NT2/D1 (cell line): ENCODE measurements around the gene PAK5.

ENCODE experiments used
- DNase-seq: peaks from one replicate; pipeline ENCODE4 v3.0.0-alpha.2; 2011; ENCODE audit warnings: low read depth, low spot score
- H3K27me3 ChIP-seq: 2 replicates; pipeline ENCODE4 v1.6.0; 2011; ENCODE audit warnings: mild to moderate bottlenecking; ENCODE audit not compliant: insufficient read length, insufficient read depth
- H3K36me3 ChIP-seq: 2 replicates; pipeline ENCODE4 v1.6.1; 2011; ENCODE audit warnings: mild to moderate bottlenecking, low read length, mixed read lengths; ENCODE audit not compliant: insufficient read depth, insufficient read length
- H3K4me1 ChIP-seq: 2 replicates; pipeline ENCODE4 v1.5.1; 2011; ENCODE audit not compliant: insufficient read depth, insufficient read length
- H3K4me3 ChIP-seq: 2 replicates; pipeline ENCODE4 v1.5.1; 2011; ENCODE audit warnings: low read depth; ENCODE audit not compliant: insufficient read length
- H3K9ac ChIP-seq: 2 replicates; pipeline ENCODE4 v1.6.0; 2011; ENCODE audit warnings: low read depth; ENCODE audit not compliant: insufficient read length
- H3K9me3 ChIP-seq: 2 replicates; pipeline ENCODE4 v1.5.1; 2011; ENCODE audit warnings: mild to moderate bottlenecking, low read length; ENCODE audit not compliant: insufficient read depth
- SUZ12 ChIP-seq: IDR thresholded peaks from 2 replicates; pipeline ENCODE4 v1.6.1; 2011; ENCODE audit not compliant: insufficient read length, insufficient read depth; ENCODE audit errors: extremely low read depth
- YY1 ChIP-seq: IDR thresholded peaks from 2 replicates; pipeline ENCODE4 v1.6.1; 2011; ENCODE audit not compliant: insufficient read length, insufficient read depth
- ZNF274 ChIP-seq: IDR thresholded peaks from 2 replicates; pipeline ENCODE4 v1.6.1; 2011; ENCODE audit warnings: mild to moderate bottlenecking, low read depth, low read length

The PAK5 gene

GRCh38 chr20:9867196-9867980 lies 28.5 kb upstream of the PAK5 start:
- no peaks in the 10 kb centered on the region for H3K27me3 ChIP-seq
- H3K4me1 ChIP-seq: no peaks in the 10 kb centered on the region
- H3K9ac ChIP-seq: no peak overlapping the region
- no peaks in the 10 kb centered on the region for H3K9me3 ChIP-seq
- no peak for DNase-seq
- TF ChIP-seq ZNF274 (no peak), YY1 (no peak), SUZ12 (no peak)
- H3K36me3 ChIP-seq: no peaks in the 10 kb centered on the region
- H3K4me3 ChIP-seq: no peak overlapping the region

DNA sequence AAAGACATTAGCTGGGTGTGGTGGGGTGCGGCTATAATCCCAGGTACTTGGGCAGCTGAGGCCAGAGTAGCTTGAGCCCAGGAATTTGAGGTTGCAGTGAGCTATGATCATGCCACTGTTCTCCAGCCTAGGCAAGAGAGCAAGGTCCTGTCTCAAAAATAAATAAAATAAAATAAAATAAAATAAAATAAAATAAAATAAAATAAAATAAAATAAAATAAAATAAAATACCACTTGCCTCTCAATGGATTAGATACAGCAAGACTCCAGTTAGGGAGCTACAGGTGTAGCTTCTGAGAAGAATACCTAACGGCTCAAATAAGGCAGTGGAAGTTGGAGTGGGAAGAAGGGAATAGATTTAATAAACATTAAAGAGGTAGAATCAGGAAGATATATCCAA lies 13.7 kb upstream of the PAK5 start:
- no peak for TF ChIP-seq YY1
- TF ChIP-seq ZNF274: no peak
- no peak for TF ChIP-seq SUZ12
- H3K36me3 ChIP-seq: no peaks in the 10 kb centered on the region
- H3K4me3 ChIP-seq: no peak overlapping the region
- H3K9me3 ChIP-seq: no peaks in the 10 kb centered on the region
- no peak for DNase-seq
- H3K27me3 ChIP-seq: no peaks in the 10 kb centered on the region
- no peak overlapping the region for H3K9ac ChIP-seq
- H3K4me1 ChIP-seq: no peaks in the 10 kb centered on the region

- TF ChIP-seq SUZ12 (no peak), ZNF274 (no peak), YY1 (no peak)
- H3K4me3 ChIP-seq: peak overlapping the region; percentile 19
- H3K9ac ChIP-seq: no peak overlapping the region
- peaks cover 20% of the 10 kb centered on the region for H3K27me3 ChIP-seq
- no peak for DNase-seq
- H3K36me3 ChIP-seq: no peaks in the 10 kb centered on the region
- no peaks in the 10 kb centered on the region for H3K9me3 ChIP-seq
- H3K4me1 ChIP-seq: no peaks in the 10 kb centered on the region
Observed at GRCh38 chr20:9839626-9840025, 750 bp upstream of the PAK5 start.

GRCh38 chr20:9838035-9838377 lies 870 bp downstream of the PAK5 start:
- peak overlapping the region; percentile 21 for H3K9ac ChIP-seq
- H3K27me3 ChIP-seq: peaks cover 20% of the 10 kb centered on the region
- DNase-seq: no peak
- H3K4me1 ChIP-seq: no peaks in the 10 kb centered on the region
- no peaks in the 10 kb centered on the region for H3K36me3 ChIP-seq
- H3K4me3 ChIP-seq: peak overlapping the region; percentile 70
- no peaks in the 10 kb centered on the region for H3K9me3 ChIP-seq
- TF ChIP-seq SUZ12 (no peak), YY1 (no peak), ZNF274 (no peak)

- Histone ChIP-seq H3K4me3 (no peak overlapping the region), H3K9me3 (no peaks in the 10 kb centered on the region), H3K27me3 (peaks cover 20% of the 10 kb centered on the region), H3K36me3 (no peaks in the 10 kb centered on the region), H3K9ac (no peak overlapping the region), H3K4me1 (no peaks in the 10 kb centered on the region)
- TF ChIP-seq ZNF274 (no peak), YY1 (no peak), SUZ12 (no peak)
- no peak for DNase-seq
Observed at GRCh38 chr20:9837634-9838033, 1.2 kb downstream of the PAK5 start.

DNA sequence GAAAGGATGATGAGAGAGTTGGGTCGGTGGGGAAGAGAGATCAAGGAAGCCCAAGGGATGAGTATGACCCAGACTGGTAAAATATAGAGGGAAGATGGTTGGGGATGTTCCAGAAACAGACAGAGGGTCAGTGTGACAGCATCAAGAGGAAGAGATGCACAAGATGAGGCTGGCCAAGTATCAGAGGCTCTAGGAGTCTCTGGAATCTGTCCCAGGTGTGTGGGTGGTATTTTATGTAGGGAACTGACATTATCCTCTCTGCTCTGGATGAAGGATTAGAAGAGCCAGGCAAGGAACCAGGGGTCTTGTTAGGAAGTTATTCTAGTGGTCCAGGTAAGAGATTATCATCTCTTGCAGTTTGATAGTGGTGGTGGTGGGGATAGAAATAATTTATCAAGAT lies 3.6 kb downstream of the PAK5 start:
- no peak overlapping the region for H3K4me3 ChIP-seq
- H3K36me3 ChIP-seq: no peaks in the 10 kb centered on the region
- no peak for DNase-seq
- H3K27me3 ChIP-seq: peaks cover 20% of the 10 kb centered on the region
- no peaks in the 10 kb centered on the region for H3K4me1 ChIP-seq
- TF ChIP-seq YY1 (no peak), ZNF274 (no peak), SUZ12 (no peak)
- no peak overlapping the region for H3K9ac ChIP-seq
- no peaks in the 10 kb centered on the region for H3K9me3 ChIP-seq

- Histone ChIP-seq H3K36me3 (no peaks in the 10 kb centered on the region), H3K27me3 (no peaks in the 10 kb centered on the region), H3K9ac (no peak overlapping the region), H3K4me1 (no peaks in the 10 kb centered on the region), H3K9me3 (no peaks in the 10 kb centered on the region), H3K4me3 (no peak overlapping the region)
- TF ChIP-seq YY1 (no peak), SUZ12 (no peak), ZNF274 (no peak)
- DNase-seq: no peak
Observed at GRCh38 chr20:9831032-9831431, 7.8 kb downstream of the PAK5 start.
